ENCODE results near the gene IFNK. TPM values are rescaled to one million over a fixed set of nuclear protein-coding genes. Genes with fewer than 3 reads are reported as not detected.

IFNK gene
- total RNA-seq, 1 donor from 2014 or later = not detected

GRCh38 chr9:27483576-27483975 is 40.5 kb upstream of the IFNK start:
- DNase-seq (ENCODE audit: low read depth) = no peak
- H3K4me3 ChIP-seq (ENCODE audit: low read depth, low read length) = no peak overlapping the region
- no peak for TF ChIP-seq CTCF (conservative IDR thresholded peaks at IDR 0.05; ENCODE audit: low read depth, low read length)

GRCh38 chr9:27485158-27485557 is 38.9 kb upstream of the IFNK start:
- H3K4me3 ChIP-seq (ENCODE audit: low read depth, low read length) = no peak overlapping the region
- no peak for DNase-seq (ENCODE audit: low read depth)
- TF ChIP-seq CTCF (conservative IDR thresholded peaks at IDR 0.05; ENCODE audit: low read depth, low read length) = no peak

GRCh38 chr9:27487128-27487640 is 36.9 kb upstream of the IFNK start:
- TF ChIP-seq CTCF (conservative IDR thresholded peaks at IDR 0.05; ENCODE audit: low read depth, low read length) = no peak
- H3K4me3 ChIP-seq (ENCODE audit: low read depth, low read length) = no peak overlapping the region
- DNase-seq (ENCODE audit: low read depth) = no peak

GRCh38 chr9:27487927-27488326 is 36.2 kb upstream of the IFNK start:
- no peak for DNase-seq (ENCODE audit: low read depth)
- H3K4me3 ChIP-seq (ENCODE audit: low read depth, low read length) = no peak overlapping the region
- TF ChIP-seq CTCF (conservative IDR thresholded peaks at IDR 0.05; ENCODE audit: low read depth, low read length) = no peak

- no peak overlapping the region for H3K4me3 ChIP-seq (ENCODE audit: low read depth, low read length)
- no peak for TF ChIP-seq CTCF (conservative IDR thresholded peaks at IDR 0.05; ENCODE audit: low read depth, low read length)
- DNase-seq (ENCODE audit: low read depth) = no peak
These were observed 34.8 kb upstream of the IFNK start for GRCh38 chr9:27489087-27489876.

GRCh38 chr9:27491154-27491553 is 32.9 kb upstream of the IFNK start:
- TF ChIP-seq CTCF (conservative IDR thresholded peaks at IDR 0.05; ENCODE audit: low read depth, low read length) = no peak
- H3K4me3 ChIP-seq (ENCODE audit: low read depth, low read length) = no peak overlapping the region
- DNase-seq (ENCODE audit: low read depth) = no peak

All from epithelial cell of proximal tubule (primary cell).